K562 (cell line): ENCODE data around the gene TRIM60. TPM values are rescaled to one million over a fixed set of nuclear protein-coding genes. Genes with fewer than 3 reads are reported as not detected.

Source experiments
- ATAC-seq: fragments of 200-7000 bp; cut with Tn5 transposase; 3 replicates; pipeline ENCODE4 v1.9.1; 2020; ENCODE audit warnings: moderate library complexity
- BruUV-seq: library from RNA; stranded (reverse); fragments of 400-500 nt; replicated peaks from 2 replicates; lab custom pipeline; 2021; lab: Mats Ljungman, UMichigan
- CTCF ChIA-PET: fragments of 300-600 bp; formaldehyde crosslinking; extraction: SDS; loops from one replicate; lab custom pipeline; 2021; ENCODE audit warnings: low intra/inter-chr PET ratio; lab: Yijun Ruan, JAX
- POLR2A ChIA-PET: fragments of 300-600, 350-650 bp; sonication (Branson Sonifier 250); formaldehyde crosslinking; extraction: SDS; loops from one replicate; lab custom pipeline; 2021; ENCODE audit warnings: antibody characterized with exemption, inconsistent platforms; lab: Yijun Ruan, JAX
- DNase-seq, 4 experiments: peaks; one replicate each; pipeline versions ENCODE4 v3.0.0 to v3.0.0-alpha.2; 2011 to 2018; ENCODE audit warnings: low spot score in 3 of 4, mixed read lengths in 3 of 4; ENCODE audit errors: extremely low read depth in 1 of 4
- FAIRE-seq: peaks from 2 replicates; lab custom pipeline; 2011; peaks lifted over from hg19 to GRCh38; lab: Jason Lieb, UNC
- H2AFZ ChIP-seq: 2 replicates; pipeline ENCODE4 v1.6.0; 2011; ENCODE audit warnings: low read depth, low read length, control low read depth, inconsistent platforms
- H3K27ac ChIP-seq: fragments of 200-600 bp; 3 replicates; pipeline ENCODE4 v1.8.0; 2011; ENCODE audit warnings: low read depth, mild to moderate bottlenecking, control low read depth, inconsistent platforms, low read length, moderate library complexity, mixed read lengths; ENCODE audit errors: extremely low read depth
- H3K27me3 ChIP-seq, 2 experiments: fragments of 300-600 bp in 1 of 2; 2 replicates in 1 of 2; 3 replicates in 1 of 2; pipeline versions ENCODE4 v1.6.0 to v1.8.0; 2011; ENCODE audit warnings: inconsistent platforms in 2 of 2, low read length in 2 of 2, mild to moderate bottlenecking in 1 of 2, mixed read lengths in 1 of 2, moderate library complexity in 1 of 2; ENCODE audit not compliant: control insufficient read depth in 2 of 2, insufficient read depth in 2 of 2
- H3K36me3 ChIP-seq: fragments of 300-600 bp; 3 replicates; pipeline ENCODE4 v1.8.0; 2011; ENCODE audit warnings: mild to moderate bottlenecking, low read length, inconsistent platforms; ENCODE audit not compliant: control insufficient read depth, insufficient read depth
- H3K4me1 ChIP-seq, 2 experiments: fragments of 200-600 bp in 1 of 2; replicated peaks in 1 of 2; 2 replicates in 1 of 2; 3 replicates in 1 of 2; pipeline versions ENCODE4 v1.5.1 to v1.8.0; 2011; ENCODE audit warnings: inconsistent platforms in 2 of 2, low read length in 2 of 2, mild to moderate bottlenecking in 1 of 2, mixed read lengths in 1 of 2, moderate library complexity in 1 of 2; ENCODE audit not compliant: control insufficient read depth in 2 of 2, insufficient read depth in 2 of 2
- H3K4me2 ChIP-seq: 2 replicates; pipeline ENCODE4 v1.6.1; 2011; ENCODE audit warnings: low read length, control low read depth, inconsistent platforms, mixed read lengths; ENCODE audit not compliant: insufficient read depth
- H3K4me3 ChIP-seq: fragments of 200-600 bp; sonication (generic), shearing (Covaris generic); 2 replicates; pipeline ENCODE4 v1.5.1; 2016; ENCODE audit warnings: control low read depth, inconsistent platforms
- H3K79me2 ChIP-seq: fragments of 200-600 bp; 3 replicates; pipeline ENCODE4 v1.8.0; 2011; ENCODE audit warnings: low read length, inconsistent platforms; ENCODE audit not compliant: control insufficient read depth, insufficient read depth
- H3K9ac ChIP-seq, 2 experiments: 2 replicates each; pipeline versions ENCODE4 v1.6.0 to v1.6.1; 2011; ENCODE audit warnings: low read depth in 2 of 2, low read length in 2 of 2, control low read depth in 1 of 2, inconsistent platforms in 1 of 2, mild to moderate bottlenecking in 1 of 2, mixed read lengths in 1 of 2; ENCODE audit not compliant: insufficient read depth in 1 of 2
- H3K9me1 ChIP-seq: one replicate; pipeline ENCODE4 v1.6.0; 2011; ENCODE audit warnings: inconsistent platforms, mild to moderate bottlenecking, low read length, moderate library complexity; ENCODE audit not compliant: control insufficient read depth, insufficient read depth
- H3K9me3 ChIP-seq: replicated peaks from 2 replicates; pipeline ENCODE4 v1.5.1; 2011; ENCODE audit warnings: low read depth, low read length, inconsistent platforms; ENCODE audit not compliant: control insufficient read depth, insufficient read depth
- H4K20me1 ChIP-seq: replicated peaks from 2 replicates; pipeline ENCODE4 v1.6.1; 2011; ENCODE audit warnings: low read length, inconsistent platforms, mixed read lengths; ENCODE audit not compliant: control insufficient read depth, insufficient read depth
- DIDO1 ChIP-seq: fragments of 450-650 bp; IDR thresholded peaks from 2 replicates; pipeline ENCODE4 v1.6.1; 2016; ENCODE audit warnings: low read depth, missing biosample characterization, missing genetic modification characterization
- DMBX1 ChIP-seq: fragments of 250-450 bp; sonication (Bioruptor Pico); IDR thresholded peaks from 2 replicates; pipeline ENCODE4 v1.8.0; 2022; ENCODE audit warnings: inconsistent platforms, mild to moderate bottlenecking, moderate library complexity, borderline replicate concordance
- FOXK1 ChIP-seq: sonication (generic); formaldehyde crosslinking; IDR thresholded peaks from 2 replicates; pipeline ENCODE4 v1.8.0; 2022; ENCODE audit warnings: missing genetic modification reagents, mild to moderate bottlenecking, borderline replicate concordance
- HDAC1 ChIP-seq, 2 experiments: fragments of 450-650 bp; IDR thresholded peaks; 2 replicates each; pipeline ENCODE4 v1.6.1; 2016 to 2017; ENCODE audit warnings: inconsistent platforms in 1 of 2, mild to moderate bottlenecking in 1 of 2, moderate library complexity in 1 of 2
- KAT8 ChIP-seq: fragments of 450-650 bp; IDR thresholded peaks from 2 replicates; pipeline ENCODE4 v1.6.1; 2016; ENCODE audit warnings: low read depth, mild to moderate bottlenecking
- NONO ChIP-seq, 2 experiments: fragments of 200-400 bp in 1 of 2; fragments of 450-650 bp in 1 of 2; formaldehyde crosslinking in 1 of 2; IDR thresholded peaks; 2 replicates each; pipeline ENCODE4 v1.6.1; 2017; ENCODE audit warnings: low read depth in 2 of 2, mild to moderate bottlenecking in 2 of 2, moderate library complexity in 2 of 2, low read length in 1 of 2
- RAD21 ChIP-seq, 2 experiments: fragments of 250-450 bp in 1 of 2; fragments of 450-650 bp in 1 of 2; sonication (Bioruptor Pico) in 1 of 2; formaldehyde crosslinking in 1 of 2; IDR thresholded peaks in 1 of 2; conservative IDR thresholded peaks in 1 of 2; 2 replicates each; pipeline versions ENCODE4 v1.4.0 to v1.8.0; 2020 to 2022; ENCODE audit warnings: mild to moderate bottlenecking in 2 of 2, moderate library complexity in 1 of 2
- SAFB ChIP-seq: fragments of 200-400 bp; formaldehyde crosslinking; IDR thresholded peaks from 2 replicates; pipeline ENCODE4 v1.6.1; 2017; ENCODE audit warnings: low read depth, low read length, borderline replicate concordance
- SP1 ChIP-seq: sonication (generic); formaldehyde crosslinking; IDR thresholded peaks from 2 replicates; pipeline ENCODE4 v1.8.1; 2022; ENCODE audit warnings: mild to moderate bottlenecking, missing genetic modification reagents
- ZNF23 ChIP-seq: fragments of 250-450 bp; sonication (Bioruptor Pico); IDR thresholded peaks from 2 replicates; pipeline ENCODE4 v1.4.0; 2020; ENCODE audit warnings: mild to moderate bottlenecking
- ZNF274 ChIP-seq: IDR thresholded peaks from 2 replicates; pipeline ENCODE4 v1.6.1; 2011; ENCODE audit warnings: low read depth, mild to moderate bottlenecking, low read length, moderate library complexity, borderline replicate concordance
- WGBS: fragments of 100-300 bp; shearing (Covaris generic); methylation state at CpG from one replicate; pipeline ENCODE4 v1.1.6; 2016; ENCODE audit warnings: low coverage, mixed read lengths; ENCODE audit not compliant: insufficient coverage; ENCODE audit errors: missing lambda C conversion rate; 5-methylcytosine and 5-hydroxymethylcytosine counted together
- in situ Hi-C: fragments of 300-500 bp; cut with MboI; formaldehyde crosslinking; loops from 4 replicates; pipeline ENCODE4 v1.15.0; 2018; ENCODE audit warnings: inconsistent platforms, mixed read lengths
- intact Hi-C: fragments of 100-400 bp; cut with micrococcal nuclease; formaldehyde crosslinking; loops from 2 replicates; pipeline ENCODE4 v1.14.2; 2022
- polyA plus RNA-seq, 8 experiments: library from polyadenylated mRNA; depleted of rRNA in 4 of 8; stranded (reverse) in 5 of 8; unstranded in 3 of 8; fragments of >200 nt; fragmentation: Nextera tagmentation in 2 of 8; fragmentation: Illumina TruSeq in 1 of 8; extraction: Ambion mirVana in 2 of 8; extraction: Trizol in 1 of 8; gene quantifications; 2 replicates each; pipeline versions ENCODE4 v1.2.1 to v1.2.3, GENCODE V29; 2011 to 2014; ENCODE audit warnings: inconsistent platforms in 1 of 8, missing spikeins in 1 of 8
- total RNA-seq, 7 experiments: library from RNA; depleted of rRNA in 6 of 7; stranded (reverse); fragments of >200 nt in 6 of 7; fragmentation: Illumina TruSeq in 2 of 7; extraction: Trizol in 2 of 7; gene quantifications; 2 replicates each; pipeline versions ENCODE4 v1.2.1 to v1.2.3, GENCODE V29; 2011 to 2021; ENCODE audit warnings: low replicate concordance in 1 of 7
- TF ChIP-seq, protein P1 (sequence below), 3 experiments: IDR thresholded peaks in 2 of 3; conservative IDR thresholded peaks in 1 of 3; 2 replicates each; pipeline ENCODE4 v1.5.1; 2011 to 2012; ENCODE audit warnings: low read length in 3 of 3, mild to moderate bottlenecking in 3 of 3, control low read depth in 2 of 3, improper control_type of control experiment in 1 of 3, inconsistent platforms in 1 of 3, low read depth in 1 of 3, mixed read lengths in 1 of 3, moderate library complexity in 1 of 3; ENCODE audit not compliant: insufficient read depth in 2 of 3

The TRIM60 gene
- total and polyA plus RNA-seq, 9 of the 15 experiments (the other 6 are each of a cell fraction or from before 2014, with no cell fraction given), result not detected

DNA sequence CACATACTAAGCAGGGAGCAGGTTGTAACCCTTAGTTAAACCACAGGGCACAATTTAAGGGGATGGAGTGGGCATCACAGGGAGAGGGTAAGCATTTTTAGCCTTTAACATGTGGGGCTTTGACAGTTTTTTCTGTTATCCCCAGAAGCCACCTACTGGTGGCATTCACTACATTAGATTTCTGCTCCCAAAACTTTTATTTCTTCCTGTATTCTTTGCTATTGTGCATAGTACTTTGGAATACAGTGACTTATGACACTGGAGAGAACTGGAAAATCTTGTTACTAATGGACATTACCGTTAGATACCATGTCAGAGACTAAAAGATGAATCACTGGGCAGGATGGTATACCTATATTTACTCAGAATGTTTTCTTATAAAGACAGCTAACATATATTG lies 29.1 kb downstream of the TRIM60 start:
- intact Hi-C loops, result no loop called here
- POLR2A ChIA-PET, result no interaction called here
- CTCF ChIA-PET, result no interaction called here

More for the DNA sequence above, 29.1 kb downstream of the TRIM60 start:
- BruUV-seq, result no TSS peak
- DNase-seq, result no peak
- ATAC-seq, result no peak
- Histone ChIP-seq H3K4me3 (no peak overlapping the region), H3K4me1 (no peaks in the 10 kb centered on the region), H3K27me3 (peaks cover 7 to 15% of the 10 kb centered on the region in 2 experiments; a peak in 3 of 5 replicates), H3K27ac (no peak overlapping the region), H3K36me3 (no peaks in the 10 kb centered on the region), H3K9me3 (no peaks in the 10 kb centered on the region), H3K9me1 (no peaks in the 10 kb centered on the region), H3K79me2 (no peaks in the 10 kb centered on the region), H3K4me2 (no peak overlapping the region), H2AFZ (no peak overlapping the region), H3K9ac (no peak overlapping the region), H4K20me1 (no peaks in the 10 kb centered on the region)
- TF ChIP-seq DMBX1 (CRISPR knock-in tag) (no peak), RAD21 (CRISPR knock-in tag; conservative IDR thresholded peaks at IDR 0.05 in 1 of 2, IDR thresholded peaks at IDR 0.05 in 1 of 2) (peak in 1 of 2 experiments; percentile 23; a peak in 2 of 4 replicates), KAT8 (no peak), SP1 (CRISPR knock-in tag) (no peak), DIDO1 (no peak), FOXK1 (CRISPR knock-in tag) (no peak), ZNF23 (CRISPR knock-in tag) (no peak), NONO (IDR thresholded peaks at IDR 0.05; ENCODE audit: low read depth in 2 of 2, low read length in 1 of 2) (no peak), SAFB (no peak), HDAC1 (IDR thresholded peaks at IDR 0.05) (no peak), ZNF274 (no peak)
- TF ChIP-seq, protein P1, sequence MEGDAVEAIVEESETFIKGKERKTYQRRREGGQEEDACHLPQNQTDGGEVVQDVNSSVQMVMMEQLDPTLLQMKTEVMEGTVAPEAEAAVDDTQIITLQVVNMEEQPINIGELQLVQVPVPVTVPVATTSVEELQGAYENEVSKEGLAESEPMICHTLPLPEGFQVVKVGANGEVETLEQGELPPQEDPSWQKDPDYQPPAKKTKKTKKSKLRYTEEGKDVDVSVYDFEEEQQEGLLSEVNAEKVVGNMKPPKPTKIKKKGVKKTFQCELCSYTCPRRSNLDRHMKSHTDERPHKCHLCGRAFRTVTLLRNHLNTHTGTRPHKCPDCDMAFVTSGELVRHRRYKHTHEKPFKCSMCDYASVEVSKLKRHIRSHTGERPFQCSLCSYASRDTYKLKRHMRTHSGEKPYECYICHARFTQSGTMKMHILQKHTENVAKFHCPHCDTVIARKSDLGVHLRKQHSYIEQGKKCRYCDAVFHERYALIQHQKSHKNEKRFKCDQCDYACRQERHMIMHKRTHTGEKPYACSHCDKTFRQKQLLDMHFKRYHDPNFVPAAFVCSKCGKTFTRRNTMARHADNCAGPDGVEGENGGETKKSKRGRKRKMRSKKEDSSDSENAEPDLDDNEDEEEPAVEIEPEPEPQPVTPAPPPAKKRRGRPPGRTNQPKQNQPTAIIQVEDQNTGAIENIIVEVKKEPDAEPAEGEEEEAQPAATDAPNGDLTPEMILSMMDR (IDR thresholded peaks at IDR 0.05 in 2 of 3, conservative IDR thresholded peaks at IDR 0.05 in 1 of 3; ENCODE audit: insufficient read depth in 2 of 3, low read depth in 1 of 3, low read length in 3 of 3), result peak in 2 of 3 experiments; percentile 18 to 33; a peak in 2 of 6 replicates
- FAIRE-seq, result no peak
- in situ Hi-C loops, result no loop called here
- 0% methylated on average over 1 of the region's 1 CpG for WGBS
